ENCODE measurements around the gene GALNT10.

GALNT10 gene

DNA sequence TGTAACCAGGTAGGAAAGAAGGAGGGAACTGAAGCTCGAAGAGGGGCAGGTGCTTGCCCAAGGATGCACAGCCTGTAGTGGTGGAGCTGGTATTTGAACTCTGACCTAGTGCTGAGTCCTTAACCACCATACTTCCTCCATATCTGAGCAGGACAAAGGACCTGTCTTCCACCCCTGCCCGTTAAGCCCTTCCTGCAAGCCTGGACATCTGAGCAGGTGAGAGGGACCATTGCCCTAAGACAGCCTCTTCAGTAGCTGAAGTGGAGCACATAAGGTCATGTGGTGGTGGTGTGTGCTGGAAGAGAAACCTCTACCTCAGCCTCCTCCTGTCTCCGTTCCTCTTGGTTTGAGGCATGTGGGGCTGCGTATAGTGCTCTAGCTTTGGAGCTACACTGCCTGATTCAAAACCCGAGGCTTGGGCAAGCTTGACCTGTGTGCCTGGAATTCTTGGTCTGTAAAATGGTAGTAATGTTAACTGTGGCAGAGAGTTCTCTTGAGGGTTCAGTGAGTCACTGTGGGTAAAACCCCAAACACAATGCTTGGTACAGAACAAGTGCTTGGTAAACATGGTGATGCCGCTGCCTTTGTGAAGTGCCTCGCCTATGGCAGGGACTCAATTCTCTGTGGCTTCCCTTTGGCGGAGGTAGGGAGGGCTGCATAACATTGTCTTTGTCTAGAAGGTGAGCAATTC is 7.4 kb downstream of the GALNT10 start:
- H3K4me3 ChIP-seq (ENCODE audit: low read depth in 1 of 2, low read length in 2 of 2), result no peak overlapping the region
- H3K9me3 ChIP-seq (ENCODE audit: low read length), result no peaks in the 10 kb centered on the region
- H3K9ac ChIP-seq (ENCODE audit: low read length), result no peak overlapping the region
- no peaks in the 10 kb centered on the region for H3K27me3 ChIP-seq (ENCODE audit: control insufficient read depth in 1 of 2, insufficient read depth in 2 of 2, low read length in 2 of 2)
- H3K36me3 ChIP-seq (ENCODE audit: insufficient read depth, low read length), result peaks cover 10% of the 10 kb centered on the region
- H3K4me1 ChIP-seq (ENCODE audit: insufficient read depth, low read length), result peaks cover 44% of the 10 kb centered on the region
- H3K27ac ChIP-seq (ENCODE audit: low read depth, low read length), result no peak overlapping the region

DNA sequence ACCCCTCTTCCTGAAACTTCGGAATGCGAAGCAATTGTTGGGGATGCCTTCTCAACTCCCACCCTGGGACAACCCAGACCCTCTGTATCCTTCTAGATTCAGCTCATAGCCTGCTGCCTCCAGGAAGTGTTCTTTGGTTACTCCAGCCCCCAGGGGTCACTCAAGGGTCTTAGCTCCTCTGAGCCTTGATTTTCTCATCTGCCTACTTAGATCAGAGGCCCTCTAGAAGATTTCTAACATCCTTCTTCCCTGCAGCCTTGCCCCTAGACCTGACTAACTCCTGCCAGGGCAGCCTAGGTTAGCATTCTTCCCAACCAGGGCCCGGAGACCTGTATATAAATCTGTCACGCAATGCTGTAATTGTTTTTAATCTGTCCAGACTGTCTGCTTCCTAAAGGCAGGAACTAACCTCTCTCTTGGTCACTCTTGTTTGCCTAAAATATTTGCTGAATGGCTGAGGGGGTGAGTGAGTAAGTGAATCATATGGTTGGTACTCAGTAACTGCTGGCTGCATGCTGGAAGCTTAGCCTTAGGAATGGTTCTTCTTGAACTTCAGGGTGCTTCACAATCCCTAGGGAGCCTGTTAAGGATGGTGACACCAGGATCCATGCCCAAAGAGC is 8.2 kb downstream of the GALNT10 start:
- peaks cover 36% of the 10 kb centered on the region for H3K4me1 ChIP-seq (ENCODE audit: insufficient read depth, low read length)
- H3K9ac ChIP-seq (ENCODE audit: low read length), result no peak overlapping the region
- H3K4me3 ChIP-seq (ENCODE audit: low read depth in 1 of 2, low read length in 2 of 2), result no peak overlapping the region
- H3K27ac ChIP-seq (ENCODE audit: low read depth, low read length), result no peak overlapping the region
- H3K27me3 ChIP-seq (ENCODE audit: control insufficient read depth in 1 of 2, insufficient read depth in 2 of 2, low read length in 2 of 2), result no peaks in the 10 kb centered on the region
- no peaks in the 10 kb centered on the region for H3K9me3 ChIP-seq (ENCODE audit: low read length)
- peaks cover 10% of the 10 kb centered on the region for H3K36me3 ChIP-seq (ENCODE audit: insufficient read depth, low read length)

- H3K36me3 ChIP-seq (ENCODE audit: insufficient read depth, low read length), result peaks cover 10% of the 10 kb centered on the region
- H3K9me3 ChIP-seq (ENCODE audit: low read length), result no peaks in the 10 kb centered on the region
- H3K27me3 ChIP-seq (ENCODE audit: control insufficient read depth in 1 of 2, insufficient read depth in 2 of 2, low read length in 2 of 2), result no peaks in the 10 kb centered on the region
- no peak overlapping the region for H3K4me3 ChIP-seq (ENCODE audit: low read depth in 1 of 2, low read length in 2 of 2)
- H3K27ac ChIP-seq (ENCODE audit: low read depth, low read length), result no peak overlapping the region
- H3K4me1 ChIP-seq (ENCODE audit: insufficient read depth, low read length), result peaks cover 31% of the 10 kb centered on the region
- no peak overlapping the region for H3K9ac ChIP-seq (ENCODE audit: low read length)
These were observed 8.7 kb downstream of the GALNT10 start for GRCh38 chr5:154199263-154199662.

DNA sequence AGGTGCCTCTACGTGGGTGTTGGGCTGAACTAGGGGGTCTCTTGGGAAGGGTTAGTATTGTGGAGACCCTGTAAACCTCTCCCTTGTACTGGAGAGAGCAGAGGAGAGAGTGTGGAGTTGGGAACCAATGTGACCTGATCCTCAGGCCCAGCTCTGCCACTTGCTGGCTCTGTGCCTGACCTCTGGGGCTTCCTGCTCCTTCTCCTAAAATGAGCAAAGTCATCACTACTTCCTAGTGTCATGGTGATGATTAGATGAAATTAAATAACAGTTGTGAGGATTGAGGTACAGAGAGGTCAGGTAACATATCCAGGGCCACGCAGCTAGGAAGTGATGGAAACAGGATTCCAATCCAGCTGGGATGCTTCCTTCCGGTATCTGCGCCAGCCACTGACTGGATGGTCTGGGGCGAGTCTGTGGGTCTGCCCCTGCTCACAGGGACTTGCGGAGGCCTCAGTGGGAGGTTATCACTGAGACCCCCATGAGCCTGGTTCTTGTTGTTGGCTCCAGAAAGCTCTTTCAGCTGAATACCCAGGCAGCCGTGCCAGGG is 9.2 kb downstream of the GALNT10 start:
- no peaks in the 10 kb centered on the region for H3K9me3 ChIP-seq (ENCODE audit: low read length)

GRCh38 chr5:154200221-154200620 is 9.7 kb downstream of the GALNT10 start:
- Histone ChIP-seq H3K4me3 (ENCODE audit: low read depth in 1 of 2, low read length in 2 of 2) (no peak overlapping the region), H3K36me3 (ENCODE audit: insufficient read depth, low read length) (peaks cover 10% of the 10 kb centered on the region), H3K27me3 (ENCODE audit: control insufficient read depth in 1 of 2, insufficient read depth in 2 of 2, low read length in 2 of 2) (no peaks in the 10 kb centered on the region), H3K9me3 (ENCODE audit: low read length) (no peaks in the 10 kb centered on the region), H3K4me1 (ENCODE audit: insufficient read depth, low read length) (peaks cover 26% of the 10 kb centered on the region), H3K27ac (ENCODE audit: low read depth, low read length) (no peak overlapping the region), H3K9ac (ENCODE audit: low read length) (no peak overlapping the region)

More for the DNA sequence above, 9.2 kb downstream of the GALNT10 start:
- H3K27me3 ChIP-seq (ENCODE audit: control insufficient read depth in 1 of 2, insufficient read depth in 2 of 2, low read length in 2 of 2), result no peaks in the 10 kb centered on the region
- no peak overlapping the region for H3K27ac ChIP-seq (ENCODE audit: low read depth, low read length)
- peaks cover 10% of the 10 kb centered on the region for H3K36me3 ChIP-seq (ENCODE audit: insufficient read depth, low read length)
- no peak overlapping the region for H3K4me3 ChIP-seq (ENCODE audit: low read depth in 1 of 2, low read length in 2 of 2)
- H3K9ac ChIP-seq (ENCODE audit: low read length), result no peak overlapping the region
- peaks cover 26% of the 10 kb centered on the region for H3K4me1 ChIP-seq (ENCODE audit: insufficient read depth, low read length)

- H3K36me3 ChIP-seq (ENCODE audit: insufficient read depth, low read length), result peaks cover 10% of the 10 kb centered on the region
- no peaks in the 10 kb centered on the region for H3K9me3 ChIP-seq (ENCODE audit: low read length)
- H3K27me3 ChIP-seq (ENCODE audit: control insufficient read depth in 1 of 2, insufficient read depth in 2 of 2, low read length in 2 of 2), result no peaks in the 10 kb centered on the region
- H3K4me1 ChIP-seq (ENCODE audit: insufficient read depth, low read length), result peaks cover 26% of the 10 kb centered on the region
- no peak overlapping the region for H3K9ac ChIP-seq (ENCODE audit: low read length)
- no peak overlapping the region for H3K27ac ChIP-seq (ENCODE audit: low read depth, low read length)
- no peak overlapping the region for H3K4me3 ChIP-seq (ENCODE audit: low read depth in 1 of 2, low read length in 2 of 2)
These were observed 10.7 kb downstream of the GALNT10 start for GRCh38 chr5:154201108-154201769.

DNA sequence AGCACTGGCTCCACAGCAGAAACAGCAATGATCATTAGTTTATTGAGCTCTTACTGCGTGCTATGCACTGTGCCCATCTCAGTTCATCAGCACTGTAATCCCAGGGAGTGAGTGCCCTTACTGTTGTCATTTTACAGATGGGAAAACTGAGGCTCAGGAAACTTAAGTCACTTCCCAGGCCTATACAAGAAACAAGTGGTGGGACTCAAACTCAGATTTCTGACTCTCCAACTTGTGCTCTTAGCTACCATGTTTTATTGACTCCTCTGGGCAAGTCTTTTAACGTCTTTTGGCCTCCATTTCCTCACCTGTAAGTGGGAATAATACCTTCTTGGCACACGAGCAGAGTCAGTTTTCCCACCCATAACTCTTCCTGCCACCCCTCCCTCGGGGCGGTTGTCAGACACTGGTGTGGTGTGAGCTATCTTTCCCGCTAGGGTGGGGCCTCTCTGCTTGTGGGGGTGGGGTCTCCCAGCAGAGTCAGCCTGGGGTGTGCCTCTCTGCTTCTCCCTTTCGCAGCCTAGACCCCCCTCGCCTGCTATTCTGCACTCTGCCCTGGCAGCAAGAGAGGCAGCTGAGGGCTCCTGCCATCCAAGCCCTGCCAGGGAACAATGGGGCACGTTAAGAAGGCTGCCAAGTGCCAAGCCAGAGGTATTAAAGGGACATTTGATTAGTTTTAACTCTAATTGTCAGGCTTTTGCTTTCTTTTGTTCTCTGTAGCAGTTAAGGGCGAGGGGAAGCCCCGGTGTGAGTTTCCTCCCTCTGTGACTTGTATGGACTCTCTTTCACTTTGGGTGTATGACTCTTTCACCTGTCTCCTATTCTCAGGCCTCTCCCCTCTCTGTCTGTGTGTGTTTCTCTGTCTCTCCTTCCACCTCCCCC is 12.1 kb downstream of the GALNT10 start:
- Histone ChIP-seq H3K9ac (ENCODE audit: low read length) (no peak overlapping the region), H3K9me3 (ENCODE audit: low read length) (no peaks in the 10 kb centered on the region), H3K4me1 (ENCODE audit: insufficient read depth, low read length) (peaks cover 16% of the 10 kb centered on the region), H3K4me3 (ENCODE audit: low read depth in 1 of 2, low read length in 2 of 2) (no peak overlapping the region), H3K36me3 (ENCODE audit: insufficient read depth, low read length) (peaks cover 10% of the 10 kb centered on the region), H3K27me3 (ENCODE audit: control insufficient read depth in 1 of 2, insufficient read depth in 2 of 2, low read length in 2 of 2) (no peaks in the 10 kb centered on the region), H3K27ac (ENCODE audit: low read depth, low read length) (no peak overlapping the region)

- peaks cover 4% of the 10 kb centered on the region for H3K4me1 ChIP-seq (ENCODE audit: insufficient read depth, low read length)
- no peak overlapping the region for H3K9ac ChIP-seq (ENCODE audit: low read length)
- H3K27me3 ChIP-seq (ENCODE audit: control insufficient read depth in 1 of 2, insufficient read depth in 2 of 2, low read length in 2 of 2), result no peaks in the 10 kb centered on the region
- H3K27ac ChIP-seq (ENCODE audit: low read depth, low read length), result no peak overlapping the region
- no peaks in the 10 kb centered on the region for H3K36me3 ChIP-seq (ENCODE audit: insufficient read depth, low read length)
- no peak overlapping the region for H3K4me3 ChIP-seq (ENCODE audit: low read depth in 1 of 2, low read length in 2 of 2)
- H3K9me3 ChIP-seq (ENCODE audit: low read length), result no peaks in the 10 kb centered on the region
These were observed 13.5 kb downstream of the GALNT10 start for GRCh38 chr5:154203798-154204578.

DNA sequence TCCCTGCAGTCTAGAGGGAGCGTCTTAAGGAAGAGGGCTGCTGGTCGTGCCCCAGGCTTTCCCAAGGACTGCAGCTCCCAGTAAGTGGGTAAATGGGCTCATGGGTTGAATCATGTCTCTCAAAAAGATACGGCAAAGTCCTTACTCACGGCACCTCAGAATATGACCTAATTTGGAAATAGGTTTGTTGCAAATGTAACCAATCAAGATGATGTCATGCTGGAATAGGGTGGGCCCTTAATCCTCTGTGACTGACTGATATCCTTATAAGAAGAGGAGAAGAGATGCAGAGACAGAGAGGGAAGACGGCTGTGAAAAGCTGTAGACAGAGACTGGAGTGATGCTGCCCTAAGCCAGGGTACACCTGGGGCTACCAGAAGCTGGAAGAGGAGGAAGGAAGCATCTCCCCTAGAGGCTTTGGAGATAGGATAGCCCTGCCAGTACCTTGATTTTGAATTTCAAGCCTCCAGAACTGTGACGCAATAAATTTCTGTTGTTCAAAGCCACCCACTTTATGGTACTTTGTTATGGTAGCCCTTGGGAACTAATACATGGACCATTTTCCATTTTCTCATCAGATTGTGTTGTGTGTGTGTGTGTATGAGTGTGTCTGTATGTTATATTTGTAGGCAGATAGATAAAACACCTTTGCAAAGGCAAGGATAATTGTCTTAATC is 15.0 kb downstream of the GALNT10 start:
- no peak overlapping the region for H3K27ac ChIP-seq (ENCODE audit: low read depth, low read length)
- no peak overlapping the region for H3K9ac ChIP-seq (ENCODE audit: low read length)
- no peaks in the 10 kb centered on the region for H3K36me3 ChIP-seq (ENCODE audit: insufficient read depth, low read length)
- no peak overlapping the region for H3K4me3 ChIP-seq (ENCODE audit: low read depth in 1 of 2, low read length in 2 of 2)
- no peaks in the 10 kb centered on the region for H3K9me3 ChIP-seq (ENCODE audit: low read length)
- H3K4me1 ChIP-seq (ENCODE audit: insufficient read depth, low read length), result no peaks in the 10 kb centered on the region
- H3K27me3 ChIP-seq (ENCODE audit: control insufficient read depth in 1 of 2, insufficient read depth in 2 of 2, low read length in 2 of 2), result no peaks in the 10 kb centered on the region

DNA sequence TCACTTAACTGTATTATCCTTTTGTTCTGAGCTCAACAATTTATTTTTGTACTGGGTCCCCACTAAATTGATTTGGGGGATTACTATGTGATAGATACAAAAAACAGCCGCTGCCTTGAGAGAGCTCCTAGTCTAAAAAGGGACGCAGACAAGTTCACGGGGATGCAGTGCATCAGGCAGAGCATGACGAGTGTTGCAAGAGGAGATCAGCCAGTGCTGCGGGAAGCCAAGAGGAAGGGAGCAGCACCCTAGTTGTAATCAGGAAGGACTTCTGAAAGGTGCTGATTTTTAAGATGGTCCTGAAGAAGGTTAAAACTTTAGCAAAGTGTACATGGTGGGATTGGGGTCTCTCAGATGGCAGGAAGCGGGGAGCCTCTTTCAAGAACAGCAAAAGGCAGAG is 15.8 kb downstream of the GALNT10 start:
- Histone ChIP-seq H3K36me3 (ENCODE audit: insufficient read depth, low read length) (no peaks in the 10 kb centered on the region), H3K27ac (ENCODE audit: low read depth, low read length) (no peak overlapping the region), H3K4me1 (ENCODE audit: insufficient read depth, low read length) (no peaks in the 10 kb centered on the region)

More for the DNA sequence above, 15.8 kb downstream of the GALNT10 start:
- H3K9ac ChIP-seq (ENCODE audit: low read length), result no peak overlapping the region
- no peaks in the 10 kb centered on the region for H3K9me3 ChIP-seq (ENCODE audit: low read length)
- no peak overlapping the region for H3K4me3 ChIP-seq (ENCODE audit: low read depth in 1 of 2, low read length in 2 of 2)
- H3K27me3 ChIP-seq (ENCODE audit: control insufficient read depth in 1 of 2, insufficient read depth in 2 of 2, low read length in 2 of 2), result no peaks in the 10 kb centered on the region

All from muscle layer of colon (tissue), 2 donors.